Neural cell (in vitro differentiated cells): ENCODE data around the gene BABAM2. TPM values are rescaled to one million over a fixed set of nuclear protein-coding genes. Genes with fewer than 3 reads are reported as not detected.

Experiments used
- H2AFZ ChIP-seq: fragments of 200-600, 300-800 bp; sonication (generic), shearing (Covaris generic); 2 replicates; pipeline ENCODE4 v1.6.0; 2014; ENCODE audit warnings: low read depth, mild to moderate bottlenecking, antibody characterized with exemption, low read length, moderate library complexity
- H3F3A ChIP-seq: fragments of 200-600 bp; shearing (Covaris generic); 2 replicates; pipeline ENCODE4 v1.6.1; 2016; ENCODE audit warnings: mild to moderate bottlenecking, moderate library complexity, mixed read lengths, antibody characterized with exemption, low read length; ENCODE audit not compliant: insufficient read depth, poor library complexity, severe bottlenecking
- H3K27ac ChIP-seq: fragments of 200-600, 300-800 bp; sonication (generic), shearing (Covaris generic); 2 replicates; pipeline ENCODE4 v1.5.1; 2014; ENCODE audit warnings: mild to moderate bottlenecking, low read length, moderate library complexity
- H3K27me3 ChIP-seq: fragments of 300-800, 200-600 bp; sonication (generic), shearing (Covaris generic); 2 replicates; pipeline ENCODE4 v1.6.0; 2014; ENCODE audit warnings: mild to moderate bottlenecking, low read depth, low read length, moderate library complexity; ENCODE audit not compliant: insufficient read depth
- H3K36me3 ChIP-seq: fragments of 300-800, 200-600 bp; sonication (generic), shearing (Covaris generic); 2 replicates; pipeline ENCODE4 v1.5.1; 2014; ENCODE audit warnings: mild to moderate bottlenecking, antibody characterized with exemption, low read length, moderate library complexity; ENCODE audit not compliant: insufficient read depth
- H3K4me2 ChIP-seq: fragments of 300-800, 200-600 bp; sonication (generic), shearing (Covaris generic); 2 replicates; pipeline ENCODE4 v1.6.0; 2014; ENCODE audit warnings: mild to moderate bottlenecking, low read length
- H3K4me3 ChIP-seq: fragments of 300-800, 200-600 bp; sonication (generic), shearing (Covaris generic); 2 replicates; pipeline ENCODE4 v1.5.1; 2014; ENCODE audit warnings: mild to moderate bottlenecking, low read length, moderate library complexity
- H3K79me2 ChIP-seq: fragments of 200-600 bp; shearing (Covaris generic); replicated peaks from 2 replicates; pipeline ENCODE4 v1.6.0; 2014; ENCODE audit warnings: mild to moderate bottlenecking, low read length, moderate library complexity; ENCODE audit not compliant: insufficient read depth
- H3K9ac ChIP-seq: fragments of 300-800, 200-600 bp; sonication (generic), shearing (Covaris generic); 2 replicates; pipeline ENCODE4 v1.6.1; 2016; ENCODE audit warnings: mild to moderate bottlenecking, low read length, mixed read lengths
- H3K9me2 ChIP-seq: fragments of 200-600 bp; shearing (Covaris generic); 2 replicates; pipeline ENCODE4 v1.6.1; 2016; ENCODE audit warnings: mild to moderate bottlenecking, low read length, mixed read lengths; ENCODE audit not compliant: insufficient read depth
- H3K9me3 ChIP-seq: fragments of 200-600, 300-800 bp; sonication (generic), shearing (Covaris generic); 2 replicates; pipeline ENCODE4 v1.6.1; 2016; ENCODE audit warnings: mild to moderate bottlenecking, mixed run types, low read length, moderate library complexity, mixed read lengths
- H4K20me1 ChIP-seq: fragments of 200-600 bp; shearing (Covaris generic); 2 replicates; pipeline ENCODE4 v1.6.1; 2016; ENCODE audit warnings: mild to moderate bottlenecking, mixed run types; ENCODE audit not compliant: insufficient read depth
- EP300 ChIP-seq: fragments of 450-650 bp; conservative IDR thresholded peaks from 2 replicates; pipeline ENCODE4 v1.6.1; 2014; ENCODE audit warnings: antibody characterized with exemption, mild to moderate bottlenecking, moderate library complexity; ENCODE audit not compliant: poor library complexity, severe bottlenecking
- EZH2 ChIP-seq: fragments of 200-600, 300-800 bp; shearing (Covaris generic), sonication (generic); IDR thresholded peaks from 2 replicates; pipeline ENCODE4 v1.6.1; 2014; ENCODE audit warnings: antibody characterized with exemption, low read length, borderline replicate concordance, mild to moderate bottlenecking; ENCODE audit not compliant: insufficient read depth, poor library complexity, severe bottlenecking
- MXI1 ChIP-seq: fragments of 450-650 bp; conservative IDR thresholded peaks from 2 replicates; pipeline ENCODE4 v1.6.1; 2014; ENCODE audit warnings: antibody characterized with exemption, mild to moderate bottlenecking; ENCODE audit not compliant: poor library complexity, severe bottlenecking
- POLR2AphosphoS5 ChIP-seq: IDR thresholded peaks from 2 replicates; pipeline ENCODE4 v1.6.1; 2012
- RAD21 ChIP-seq: fragments of 450-650 bp; conservative IDR thresholded peaks from 2 replicates; pipeline ENCODE4 v1.6.1; 2014; ENCODE audit warnings: antibody characterized with exemption, mild to moderate bottlenecking, moderate library complexity
- SMC3 ChIP-seq: fragments of 450-650 bp; conservative IDR thresholded peaks from 2 replicates; pipeline ENCODE4 v1.6.1; 2014; ENCODE audit warnings: antibody characterized with exemption, mild to moderate bottlenecking, moderate library complexity; ENCODE audit not compliant: poor library complexity
- TAF1 ChIP-seq: IDR thresholded peaks from 2 replicates; pipeline ENCODE4 v1.6.1; 2012; ENCODE audit warnings: low read depth
- polyA plus RNA-seq: library from polyadenylated mRNA; depleted of rRNA; stranded (reverse); fragments of >200 nt; gene quantifications from 2 replicates; pipeline ENCODE4 v1.2.3, GENCODE V29; 2014
- TF ChIP-seq, protein P1 (sequence below): IDR thresholded peaks from 2 replicates; pipeline ENCODE4 v1.6.1; 2012; ENCODE audit warnings: borderline replicate concordance
- TF ChIP-seq, protein P2 (sequence below): fragments of 450-650 bp; IDR thresholded peaks from 2 replicates; pipeline ENCODE4 v1.5.1; 2014; ENCODE audit warnings: antibody characterized with exemption, mild to moderate bottlenecking, moderate library complexity; ENCODE audit not compliant: poor library complexity, severe bottlenecking

BABAM2 gene
- polyA plus RNA-seq, 1 donor from 2014 or later, result 15.3 TPM

DNA sequence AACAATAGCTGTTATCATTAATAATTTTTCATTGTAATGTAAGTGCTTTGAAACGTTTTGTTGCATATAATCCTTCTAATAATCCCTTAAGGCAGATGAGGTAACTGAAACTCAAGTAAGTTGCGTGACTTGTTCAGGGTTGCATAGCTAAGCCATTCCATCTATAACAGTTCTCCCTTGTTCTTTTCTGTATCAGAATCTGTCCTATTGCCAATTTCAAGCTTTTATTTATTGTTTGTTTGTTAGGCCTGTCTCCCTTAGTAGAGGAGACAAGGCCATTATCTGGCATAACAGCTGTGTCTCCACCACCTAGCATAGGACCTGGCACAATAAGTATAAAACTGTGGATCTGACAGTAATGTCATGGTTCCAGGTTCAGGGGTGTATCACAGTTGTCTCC lies 19.4 kb downstream of the BABAM2 start:
- Histone ChIP-seq H3F3A (no peaks in the 10 kb centered on the region), H3K9ac (no peak overlapping the region), H3K27ac (no peak overlapping the region), H3K79me2 (no peaks in the 10 kb centered on the region), H3K4me3 (no peak overlapping the region), H2AFZ (no peak overlapping the region), H3K27me3 (no peaks in the 10 kb centered on the region), H3K9me2 (no peaks in the 10 kb centered on the region), H3K36me3 (no peaks in the 10 kb centered on the region), H4K20me1 (no peaks in the 10 kb centered on the region), H3K9me3 (no peaks in the 10 kb centered on the region), H3K4me2 (no peak overlapping the region)
- TF ChIP-seq EP300, result no peak
- no peak for TF ChIP-seq POLR2AphosphoS5
- TF ChIP-seq, protein P1, sequence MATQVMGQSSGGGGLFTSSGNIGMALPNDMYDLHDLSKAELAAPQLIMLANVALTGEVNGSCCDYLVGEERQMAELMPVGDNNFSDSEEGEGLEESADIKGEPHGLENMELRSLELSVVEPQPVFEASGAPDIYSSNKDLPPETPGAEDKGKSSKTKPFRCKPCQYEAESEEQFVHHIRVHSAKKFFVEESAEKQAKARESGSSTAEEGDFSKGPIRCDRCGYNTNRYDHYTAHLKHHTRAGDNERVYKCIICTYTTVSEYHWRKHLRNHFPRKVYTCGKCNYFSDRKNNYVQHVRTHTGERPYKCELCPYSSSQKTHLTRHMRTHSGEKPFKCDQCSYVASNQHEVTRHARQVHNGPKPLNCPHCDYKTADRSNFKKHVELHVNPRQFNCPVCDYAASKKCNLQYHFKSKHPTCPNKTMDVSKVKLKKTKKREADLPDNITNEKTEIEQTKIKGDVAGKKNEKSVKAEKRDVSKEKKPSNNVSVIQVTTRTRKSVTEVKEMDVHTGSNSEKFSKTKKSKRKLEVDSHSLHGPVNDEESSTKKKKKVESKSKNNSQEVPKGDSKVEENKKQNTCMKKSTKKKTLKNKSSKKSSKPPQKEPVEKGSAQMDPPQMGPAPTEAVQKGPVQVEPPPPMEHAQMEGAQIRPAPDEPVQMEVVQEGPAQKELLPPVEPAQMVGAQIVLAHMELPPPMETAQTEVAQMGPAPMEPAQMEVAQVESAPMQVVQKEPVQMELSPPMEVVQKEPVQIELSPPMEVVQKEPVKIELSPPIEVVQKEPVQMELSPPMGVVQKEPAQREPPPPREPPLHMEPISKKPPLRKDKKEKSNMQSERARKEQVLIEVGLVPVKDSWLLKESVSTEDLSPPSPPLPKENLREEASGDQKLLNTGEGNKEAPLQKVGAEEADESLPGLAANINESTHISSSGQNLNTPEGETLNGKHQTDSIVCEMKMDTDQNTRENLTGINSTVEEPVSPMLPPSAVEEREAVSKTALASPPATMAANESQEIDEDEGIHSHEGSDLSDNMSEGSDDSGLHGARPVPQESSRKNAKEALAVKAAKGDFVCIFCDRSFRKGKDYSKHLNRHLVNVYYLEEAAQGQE, result no peak
- TF ChIP-seq RAD21, result no peak
- TF ChIP-seq, protein P2, sequence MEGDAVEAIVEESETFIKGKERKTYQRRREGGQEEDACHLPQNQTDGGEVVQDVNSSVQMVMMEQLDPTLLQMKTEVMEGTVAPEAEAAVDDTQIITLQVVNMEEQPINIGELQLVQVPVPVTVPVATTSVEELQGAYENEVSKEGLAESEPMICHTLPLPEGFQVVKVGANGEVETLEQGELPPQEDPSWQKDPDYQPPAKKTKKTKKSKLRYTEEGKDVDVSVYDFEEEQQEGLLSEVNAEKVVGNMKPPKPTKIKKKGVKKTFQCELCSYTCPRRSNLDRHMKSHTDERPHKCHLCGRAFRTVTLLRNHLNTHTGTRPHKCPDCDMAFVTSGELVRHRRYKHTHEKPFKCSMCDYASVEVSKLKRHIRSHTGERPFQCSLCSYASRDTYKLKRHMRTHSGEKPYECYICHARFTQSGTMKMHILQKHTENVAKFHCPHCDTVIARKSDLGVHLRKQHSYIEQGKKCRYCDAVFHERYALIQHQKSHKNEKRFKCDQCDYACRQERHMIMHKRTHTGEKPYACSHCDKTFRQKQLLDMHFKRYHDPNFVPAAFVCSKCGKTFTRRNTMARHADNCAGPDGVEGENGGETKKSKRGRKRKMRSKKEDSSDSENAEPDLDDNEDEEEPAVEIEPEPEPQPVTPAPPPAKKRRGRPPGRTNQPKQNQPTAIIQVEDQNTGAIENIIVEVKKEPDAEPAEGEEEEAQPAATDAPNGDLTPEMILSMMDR, result no peak
- no peak for TF ChIP-seq MXI1
- no peak for TF ChIP-seq SMC3
- no peak for TF ChIP-seq EZH2
- no peak for TF ChIP-seq TAF1

DNA sequence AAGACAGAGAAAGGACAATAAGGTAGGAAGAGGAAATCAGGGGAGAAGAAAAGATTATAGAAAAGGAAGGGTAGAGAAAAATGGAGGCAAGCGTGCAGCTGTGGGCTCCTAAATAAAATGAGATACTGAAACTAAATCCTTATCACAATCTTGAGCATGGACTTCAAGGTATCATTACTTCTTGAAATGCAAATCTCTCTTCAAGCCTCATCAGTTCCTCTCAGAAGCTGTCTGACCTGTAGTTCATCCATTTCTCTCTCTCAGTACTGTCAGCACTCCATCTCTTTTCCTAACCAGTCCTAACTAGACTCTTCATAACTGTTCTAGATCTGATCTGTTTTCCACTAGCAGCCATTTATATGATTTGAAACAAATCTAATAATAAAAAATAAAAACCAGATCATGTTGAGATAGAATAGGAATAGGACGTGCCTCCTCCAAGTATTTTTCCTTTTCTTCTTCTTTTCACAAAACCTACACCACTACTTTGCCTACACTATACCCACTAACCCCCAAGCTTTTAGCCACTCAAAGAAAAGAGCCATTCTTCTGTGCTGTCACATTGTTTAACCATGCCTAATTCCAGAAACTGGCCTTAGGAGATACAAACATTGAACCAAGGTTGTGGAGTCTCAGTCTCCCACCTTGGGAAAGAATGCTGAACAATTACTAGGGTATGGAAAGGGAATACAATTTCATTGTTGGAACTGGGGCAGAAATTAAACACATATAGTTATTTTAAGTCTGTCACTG lies 21.1 kb downstream of the BABAM2 start:
- H3K79me2 ChIP-seq, result no peaks in the 10 kb centered on the region
- H3K36me3 ChIP-seq, result no peaks in the 10 kb centered on the region
- no peaks in the 10 kb centered on the region for H4K20me1 ChIP-seq
- H3K9me3 ChIP-seq, result no peaks in the 10 kb centered on the region
- TF ChIP-seq, protein P2, result no peak
- TF ChIP-seq POLR2AphosphoS5, result no peak
- TF ChIP-seq, protein P1, result no peak
- no peak for TF ChIP-seq SMC3
- no peak for TF ChIP-seq EP300
- no peak for TF ChIP-seq MXI1
- no peak for TF ChIP-seq RAD21
- TF ChIP-seq EZH2, result no peak
- TF ChIP-seq TAF1, result no peak
- H3K4me2 ChIP-seq, result no peak overlapping the region
- H3K9ac ChIP-seq, result no peak overlapping the region
- no peak overlapping the region for H2AFZ ChIP-seq
- H3K27ac ChIP-seq, result no peak overlapping the region
- no peaks in the 10 kb centered on the region for H3F3A ChIP-seq
- no peaks in the 10 kb centered on the region for H3K27me3 ChIP-seq
- no peaks in the 10 kb centered on the region for H3K9me2 ChIP-seq
- H3K4me3 ChIP-seq, result no peak overlapping the region
